HL-60 (cell line): ENCODE data around the gene RLIM.

Experiments used
- DNase-seq, 2 experiments: peaks; one replicate each; pipeline ENCODE4 v3.0.0-alpha.2; 2010 to 2020; ENCODE audit warnings: low read depth in 1 of 2, low spot score in 1 of 2
- H3K27ac ChIP-seq: fragments of 250-450 bp; sonication (Bioruptor Pico); replicated peaks from 2 replicates; pipeline ENCODE4 v1.5.1; 2020; ENCODE audit warnings: mild to moderate bottlenecking, moderate library complexity
- H3K27me3 ChIP-seq: fragments of 250-450 bp; sonication (Bioruptor Pico); 2 replicates; pipeline ENCODE4 v1.5.1; 2021; ENCODE audit warnings: mild to moderate bottlenecking, moderate library complexity; ENCODE audit not compliant: insufficient read depth, poor library complexity, severe bottlenecking
- H3K4me3 ChIP-seq: replicated peaks from 2 replicates; pipeline ENCODE4 v1.5.1; 2011; ENCODE audit warnings: mild to moderate bottlenecking, control low read depth, low read length; ENCODE audit not compliant: insufficient read depth
- GABPA ChIP-seq: IDR thresholded peaks from 2 replicates; pipeline ENCODE4 v1.6.1; 2012; ENCODE audit warnings: low read depth
- POLR2AphosphoS5 ChIP-seq: IDR thresholded peaks from 2 replicates; pipeline ENCODE4 v1.6.1; 2012; ENCODE audit warnings: low read depth
- REST ChIP-seq: IDR thresholded peaks from 2 replicates; pipeline ENCODE4 v1.6.1; 2012; ENCODE audit warnings: low read depth; ENCODE audit not compliant: insufficient replicate concordance
- SPI1 ChIP-seq: IDR thresholded peaks from 2 replicates; pipeline ENCODE4 v1.6.1; 2012; ENCODE audit warnings: low read depth, mild to moderate bottlenecking, borderline replicate concordance
- TF ChIP-seq, protein P1 (sequence below): IDR thresholded peaks from one replicate; pipeline ENCODE4 v1.5.1; 2011; ENCODE audit warnings: low read length, control low read depth, inconsistent platforms; ENCODE audit not compliant: insufficient read depth

The RLIM gene

DNA sequence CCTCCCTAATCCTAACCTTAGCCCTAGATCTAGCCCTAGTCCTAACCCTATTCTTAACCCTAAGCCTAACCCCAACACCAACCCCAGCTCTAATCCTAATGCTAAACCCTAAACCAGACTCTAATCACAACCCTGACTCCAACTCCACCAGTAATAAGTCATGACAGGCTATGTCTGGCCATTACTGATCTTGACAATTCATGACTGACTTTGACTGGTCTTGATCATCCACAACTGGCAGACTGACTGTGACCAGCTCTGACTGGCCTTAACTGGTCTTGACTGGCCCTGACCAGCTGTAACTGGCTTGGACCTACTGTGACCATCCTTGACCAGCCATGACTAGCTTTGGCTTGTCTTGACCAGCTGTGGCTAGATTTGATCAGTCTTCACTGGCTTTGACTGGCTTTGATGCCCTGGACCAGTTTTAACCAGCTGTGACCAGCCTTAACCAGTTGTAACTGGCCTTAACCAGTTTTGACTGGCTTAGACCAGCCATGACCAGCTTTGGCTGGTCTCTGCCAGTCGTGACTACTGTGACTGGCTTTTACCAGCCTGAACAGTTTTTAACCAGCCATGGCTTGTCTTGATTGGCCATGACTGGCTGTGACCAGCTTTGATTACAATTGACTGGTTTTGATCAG is 68.4 kb downstream of the RLIM start:
- H3K27me3 ChIP-seq: no peaks in the 10 kb centered on the region
- no peak overlapping the region for H3K27ac ChIP-seq
- no peak for TF ChIP-seq REST
- no peak for TF ChIP-seq GABPA
- TF ChIP-seq POLR2AphosphoS5: no peak
- H3K4me3 ChIP-seq: no peak overlapping the region
- no peak for DNase-seq

GRCh38 chrX:74540635-74541249 is 73.7 kb downstream of the RLIM start:
- no peak overlapping the region for H3K27ac ChIP-seq
- no peak overlapping the region for H3K4me3 ChIP-seq
- DNase-seq: no peak
- no peaks in the 10 kb centered on the region for H3K27me3 ChIP-seq
- no peak for TF ChIP-seq REST
- no peak for TF ChIP-seq GABPA

GRCh38 chrX:74536832-74537371 is 77.5 kb downstream of the RLIM start:
- H3K27ac ChIP-seq: no peak overlapping the region
- TF ChIP-seq, protein P1, sequence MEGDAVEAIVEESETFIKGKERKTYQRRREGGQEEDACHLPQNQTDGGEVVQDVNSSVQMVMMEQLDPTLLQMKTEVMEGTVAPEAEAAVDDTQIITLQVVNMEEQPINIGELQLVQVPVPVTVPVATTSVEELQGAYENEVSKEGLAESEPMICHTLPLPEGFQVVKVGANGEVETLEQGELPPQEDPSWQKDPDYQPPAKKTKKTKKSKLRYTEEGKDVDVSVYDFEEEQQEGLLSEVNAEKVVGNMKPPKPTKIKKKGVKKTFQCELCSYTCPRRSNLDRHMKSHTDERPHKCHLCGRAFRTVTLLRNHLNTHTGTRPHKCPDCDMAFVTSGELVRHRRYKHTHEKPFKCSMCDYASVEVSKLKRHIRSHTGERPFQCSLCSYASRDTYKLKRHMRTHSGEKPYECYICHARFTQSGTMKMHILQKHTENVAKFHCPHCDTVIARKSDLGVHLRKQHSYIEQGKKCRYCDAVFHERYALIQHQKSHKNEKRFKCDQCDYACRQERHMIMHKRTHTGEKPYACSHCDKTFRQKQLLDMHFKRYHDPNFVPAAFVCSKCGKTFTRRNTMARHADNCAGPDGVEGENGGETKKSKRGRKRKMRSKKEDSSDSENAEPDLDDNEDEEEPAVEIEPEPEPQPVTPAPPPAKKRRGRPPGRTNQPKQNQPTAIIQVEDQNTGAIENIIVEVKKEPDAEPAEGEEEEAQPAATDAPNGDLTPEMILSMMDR: no peak
- TF ChIP-seq SPI1 (no peak), GABPA (no peak), POLR2AphosphoS5 (no peak), REST (no peak)
- H3K4me3 ChIP-seq: peak overlapping the region; percentile 41
- no peak for DNase-seq
- no peaks in the 10 kb centered on the region for H3K27me3 ChIP-seq

DNA sequence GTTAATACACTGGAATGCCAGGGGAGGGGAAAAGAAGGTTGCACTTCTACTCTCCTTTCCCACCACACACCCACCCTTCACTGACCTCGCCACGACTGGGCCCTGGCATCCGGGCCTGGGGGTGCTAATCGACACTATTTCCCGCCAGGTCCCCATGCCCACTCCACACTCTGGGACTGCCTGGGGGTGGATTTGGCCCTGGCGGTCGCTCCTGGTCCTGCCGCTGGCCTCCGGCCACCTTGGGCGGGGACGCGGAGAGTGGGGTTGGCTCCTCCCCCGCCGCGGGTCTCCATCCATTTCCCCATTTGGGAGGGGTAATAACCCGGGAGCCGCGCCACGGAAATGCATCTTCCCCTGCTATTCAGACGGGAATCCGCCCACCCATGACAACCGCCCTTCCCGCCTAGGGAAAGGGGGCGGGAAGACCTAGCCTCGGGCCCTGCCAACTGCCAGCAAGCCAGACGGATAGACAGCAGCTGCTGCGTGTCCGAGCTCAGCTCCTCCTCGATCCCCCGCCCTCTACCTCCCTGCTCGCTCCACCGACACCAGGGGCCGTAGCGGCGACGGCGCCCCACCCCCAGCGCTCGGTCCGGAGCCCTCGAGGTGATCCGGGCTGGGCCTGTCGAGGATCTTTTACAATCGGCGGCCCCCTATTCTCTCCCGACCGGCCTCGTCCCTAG is 78.1 kb downstream of the RLIM start:
- Histone ChIP-seq H3K4me3 (peak overlapping the region; percentile 41), H3K27me3 (no peaks in the 10 kb centered on the region), H3K27ac (no peak overlapping the region)
- no peak for DNase-seq
- TF ChIP-seq SPI1: no peak
- no peak for TF ChIP-seq GABPA
- TF ChIP-seq, protein P1: no peak
- no peak for TF ChIP-seq POLR2AphosphoS5
- TF ChIP-seq REST: no peak
